B cell (primary cell): ENCODE data around the gene HOXA4. TPM values are rescaled to one million over a fixed set of nuclear protein-coding genes. Genes with fewer than 3 reads are reported as not detected.
A peak's percentile ranks its signal among the peaks of the same experiment; 100 is the strongest.

Source experiments
- ATAC-seq: fragments of 200-7000 bp; cut with Tn5 transposase; one replicate; pipeline ENCODE4 v1.10.0; 2021; ENCODE audit warnings: low read depth, mild to moderate bottlenecking, moderate number of reproducible peaks, moderate library complexity
- CTCF ChIA-PET: fragments of 350-600 bp; sonication (Branson Sonifier 250); formaldehyde crosslinking; loops from one replicate; lab custom pipeline; 2021; ENCODE audit warnings: antibody characterized with exemption, inconsistent platforms; lab: Charles Lee
- POLR2A ChIA-PET: fragments of 350-600 bp; sonication (Branson Sonifier 250); formaldehyde crosslinking; loops from one replicate; lab custom pipeline; 2021; ENCODE audit warnings: antibody characterized with exemption; lab: Charles Lee
- DNase-seq: peaks from one replicate; pipeline ENCODE4 v3.0.0; 2013
- H2AFZ ChIP-seq: 2 replicates; pipeline ENCODE4 v1.6.1; 2012; ENCODE audit warnings: mild to moderate bottlenecking, low read depth, low read length; ENCODE audit not compliant: insufficient read depth, poor library complexity, severe bottlenecking
- H3K27ac ChIP-seq, 2 donors: 1 replicate in 1 of 2; 2 replicates in 1 of 2; pipeline ENCODE4 v1.5.1; 2012 to 2013; ENCODE audit warnings: low read length in 2 of 2, mild to moderate bottlenecking in 2 of 2, moderate library complexity in 1 of 2
- H3K27me3 ChIP-seq, 4 experiments: fragments of 200-600 bp in 1 of 4; sonication (generic) in 1 of 4; replicated peaks in 1 of 4; 1 replicate in 2 of 4; 2 replicates in 2 of 4; pipeline versions ENCODE4 v1.6.1 to v1.7.0; 2013 to 2016; ENCODE audit warnings: low read length in 3 of 4, mild to moderate bottlenecking in 2 of 4, mixed read lengths in 1 of 4, moderate library complexity in 1 of 4; ENCODE audit not compliant: insufficient read depth in 4 of 4, control insufficient read depth in 3 of 4; ENCODE audit errors: control extremely low read depth in 1 of 4
- H3K36me3 ChIP-seq, 2 experiments: replicated peaks in 1 of 2; 1 replicate in 1 of 2; 2 replicates in 1 of 2; pipeline versions ENCODE4 v1.6.1 to v1.7.1; 2013; ENCODE audit warnings: low read length in 1 of 2; ENCODE audit not compliant: insufficient read depth in 2 of 2, control insufficient read depth in 1 of 2; ENCODE audit errors: control extremely low read depth in 1 of 2, extremely low read depth in 1 of 2
- H3K4me1 ChIP-seq, 2 donors: fragments of 200-600 bp in 1 of 2; sonication (generic) in 1 of 2; 1 replicate in 1 of 2; 2 replicates in 1 of 2; pipeline versions ENCODE4 v1.5.1 to v1.6.1; 2013 to 2017; ENCODE audit warnings: low read length in 2 of 2; ENCODE audit not compliant: control insufficient read depth in 2 of 2, insufficient read depth in 2 of 2
- H3K4me2 ChIP-seq: replicated peaks from 2 replicates; pipeline ENCODE3; 2012; ENCODE audit warnings: mild to moderate bottlenecking, low read depth, low read length; ENCODE audit not compliant: poor library complexity, severe bottlenecking
- H3K4me3 ChIP-seq, 5 experiments: fragments of 200-600 bp in 1 of 5; sonication (generic) in 1 of 5; 1 replicate in 3 of 5; 2 replicates in 2 of 5; pipeline versions ENCODE4 v1.5.1 to v1.7.0; 2011 to 2016; ENCODE audit warnings: low read length in 4 of 5, mild to moderate bottlenecking in 4 of 5, low read depth in 2 of 5, control low read depth in 1 of 5, moderate library complexity in 1 of 5; ENCODE audit not compliant: insufficient read depth in 1 of 5; ENCODE audit errors: control extremely low read depth in 1 of 5, extremely low read depth in 1 of 5
- H3K79me2 ChIP-seq: fragments of 200-600 bp; sonication (generic); one replicate; pipeline ENCODE4 v1.6.0; 2016; ENCODE audit warnings: low read length; ENCODE audit not compliant: control insufficient read depth, insufficient read depth
- H3K9ac ChIP-seq: fragments of 200-600 bp; sonication (generic); 2 replicates; pipeline ENCODE4 v1.6.1; 2017; ENCODE audit warnings: mild to moderate bottlenecking, low read length, moderate library complexity
- H3K9me3 ChIP-seq, 3 donors: one replicate each; pipeline versions ENCODE4 v1.6.1 to v1.7.1; 2013; ENCODE audit warnings: low read length in 2 of 3; ENCODE audit not compliant: control insufficient read depth in 2 of 3, insufficient read depth in 1 of 3; ENCODE audit errors: control extremely low read depth in 1 of 3
- H4K20me1 ChIP-seq: 2 replicates; pipeline ENCODE4 v1.6.0; 2012; ENCODE audit warnings: mild to moderate bottlenecking, low read length; ENCODE audit not compliant: insufficient read depth, control insufficient read depth, poor library complexity, severe bottlenecking
- H3K27ac Mint-ChIP-seq: one replicate; pipeline ENCODE4 v1.8.0; 2021; ENCODE audit warnings: mixed read lengths
- H3K27me3 Mint-ChIP-seq: one replicate; pipeline ENCODE4 v1.8.0; 2021; ENCODE audit warnings: mixed read lengths
- H3K4me1 Mint-ChIP-seq: one replicate; pipeline ENCODE4 v1.8.0; 2021; ENCODE audit warnings: mixed read lengths
- H3K4me3 Mint-ChIP-seq: one replicate; pipeline ENCODE4 v1.8.0; 2021; ENCODE audit warnings: mixed read lengths
- H3K9me3 Mint-ChIP-seq: one replicate; pipeline ENCODE4 v1.8.0; 2022; ENCODE audit warnings: mixed read lengths; ENCODE audit not compliant: insufficient read depth
- CTCF ChIP-seq: fragments of 200-600 bp; IDR thresholded peaks from one replicate; pipeline ENCODE4 v1.8.0; 2022; ENCODE audit warnings: antibody characterized with exemption, mild to moderate bottlenecking
- EZH2 ChIP-seq: IDR thresholded peaks from 2 replicates; pipeline ENCODE4 v1.6.1; 2012; ENCODE audit warnings: borderline replicate concordance, low read depth, mild to moderate bottlenecking, moderate library complexity, low read length; ENCODE audit not compliant: insufficient read depth, poor library complexity, severe bottlenecking
- WGBS: methylation state at CpG from one replicate; pipeline ENCODE4 v1.1.5; 2013; ENCODE audit warnings: missing lambda C conversion rate; ENCODE audit not compliant: insufficient coverage; 5-methylcytosine and 5-hydroxymethylcytosine counted together
- intact Hi-C: fragments of 100-400 bp; cut with micrococcal nuclease; formaldehyde crosslinking; loops from one replicate; pipeline ENCODE4 v1.10.0; 2022
- polyA plus RNA-seq: library from polyadenylated mRNA; depleted of rRNA; stranded (reverse); fragments of >200 nt; gene quantifications from 2 replicates; pipeline ENCODE4 v1.2.3, GENCODE V29; 2012
- total RNA-seq, 2 donors: library from RNA; stranded (reverse); fragments of 120-200 nt in 1 of 2; gene quantifications; 1 replicate in 1 of 2; 2 replicates in 1 of 2; pipeline versions ENCODE4 v1.2.3 to v1.2.4, GENCODE V29; 2013 to 2022

The HOXA4 gene
- total and polyA plus RNA-seq, 2 donors (not counting 1 experiment from before 2014, with no cell fraction given): 0.30 TPM; not detected in 1

- POLR2A ChIA-PET: interaction anchor here (0.7 kb wide), 1 partner anchor 1003 kb away, joined by 3 read pairs; no protein-coding TSS in a partner anchor
- peaks cover 1 to 88% (median 75%) of the 10 kb centered on the region in 4 experiments for H3K27me3 ChIP-seq
- 0% methylated on average over 13 of the region's 27 CpGs for WGBS
- intact Hi-C loops: loop anchor here (1.0 to 10.0 kb wide), 9 partner anchors 40 to 1084 kb away; partner anchors contain the start of gene HOXA13
- CTCF ChIA-PET: interaction anchor here (0.6 to 4.0 kb wide), 55 partner anchors 9 to 1665 kb away, joined by 3 to 122 read pairs (median 4); partner anchors contain the start of genes EVX1, HOXA11, HOXA13 and HOXA3
- peak; percentile 62 for TF ChIP-seq CTCF
- TF ChIP-seq EZH2: no peak
- Mint-ChIP-seq H3K4me3 (peak overlapping the region; percentile 86), H3K27me3 (peaks cover 72% of the 10 kb centered on the region), H3K4me1 (peaks cover 38% of the 10 kb centered on the region), H3K27ac (peak overlapping the region; percentile 67), H3K9me3 (no peaks in the 10 kb centered on the region)
- peak overlapping the region; percentile 99 for H3K4me2 ChIP-seq
- ATAC-seq (peak; percentile 23), DNase-seq (no peak)
- peaks cover 0 to 76% (median 11%) of the 10 kb centered on the region in 3 donors for H3K9me3 ChIP-seq
- H3K27ac ChIP-seq: no peak overlapping the region
- H4K20me1 ChIP-seq: peaks cover 4% of the 10 kb centered on the region
- H3K9ac ChIP-seq: peak overlapping the region; percentile 74
- no peaks in the 10 kb centered on the region for H3K36me3 ChIP-seq
- no peaks in the 10 kb centered on the region for H3K79me2 ChIP-seq
- peaks cover 49 to 58% of the 10 kb centered on the region in 2 donors for H3K4me1 ChIP-seq
- H2AFZ ChIP-seq: peak overlapping the region; percentile 92
- peak overlapping the region; percentile 24 to 76 (median 62) for H3K4me3 ChIP-seq
These were observed 30.7 kb upstream of the HOXA4 start for GRCh38 chr7:27161214-27161720.
